CD14-positive monocyte (primary cell): ENCODE measurements around the gene DYNC1LI1. TPM values are rescaled to one million over a fixed set of nuclear protein-coding genes. Genes with fewer than 3 reads are reported as not detected.
"Not testable (repeated sequence)": the region's sequence is repeated elsewhere in the genome, so short reads cannot be mapped to it uniquely, and the experiment has no call there.

Source experiments
- DNase-seq, 3 donors: peaks; one replicate each; pipeline ENCODE4 v3.0.0-alpha.2; 2011 to 2022
- H2AFZ ChIP-seq: 2 replicates; pipeline ENCODE4 v1.6.0; 2012; ENCODE audit warnings: mild to moderate bottlenecking, low read depth, low read length, inconsistent platforms; ENCODE audit not compliant: insufficient read depth, poor library complexity, severe bottlenecking
- H3K27ac ChIP-seq, 2 donors: 1 replicate in 1 of 2; 2 replicates in 1 of 2; pipeline ENCODE4 v1.5.1; 2012 to 2013; ENCODE audit warnings: low read length in 2 of 2, control low read depth in 1 of 2, inconsistent platforms in 1 of 2, low read depth in 1 of 2, mild to moderate bottlenecking in 1 of 2
- H3K27me3 ChIP-seq, 2 donors: one replicate each; pipeline versions ENCODE4 v1.6.0 to v1.6.1; 2011 to 2013; ENCODE audit warnings: low read length in 2 of 2; ENCODE audit not compliant: control insufficient read depth in 2 of 2, insufficient read depth in 2 of 2
- H3K36me3 ChIP-seq, 2 donors: replicated peaks in 1 of 2; 1 replicate in 1 of 2; 2 replicates in 1 of 2; pipeline versions ENCODE4 v1.5.1 to v1.6.1; 2012 to 2013; ENCODE audit warnings: low read length in 2 of 2, control low read depth in 1 of 2, inconsistent platforms in 1 of 2, mild to moderate bottlenecking in 1 of 2; ENCODE audit not compliant: insufficient read depth in 2 of 2, control insufficient read depth in 1 of 2
- H3K4me1 ChIP-seq, 2 donors: 1 replicate in 1 of 2; 2 replicates in 1 of 2; pipeline versions ENCODE4 v1.5.1 to v1.6.1; 2012 to 2013; ENCODE audit warnings: low read length in 2 of 2, control low read depth in 1 of 2, inconsistent platforms in 1 of 2, mild to moderate bottlenecking in 1 of 2, moderate library complexity in 1 of 2; ENCODE audit not compliant: insufficient read depth in 2 of 2, control insufficient read depth in 1 of 2
- H3K4me2 ChIP-seq: replicated peaks from 2 replicates; pipeline ENCODE3; 2012; ENCODE audit warnings: low read length, moderate library complexity, mild to moderate bottlenecking; ENCODE audit not compliant: poor library complexity, severe bottlenecking; ENCODE audit errors: extremely low read depth
- H3K4me3 ChIP-seq, 3 experiments: fragments of 200-600 bp in 1 of 3; sonication (generic) in 1 of 3; replicated peaks in 1 of 3; 1 replicate in 2 of 3; 2 replicates in 1 of 3; pipeline ENCODE4 v1.5.1; 2011 to 2013; ENCODE audit warnings: low read length in 3 of 3, mild to moderate bottlenecking in 3 of 3, control low read depth in 2 of 3, low read depth in 2 of 3, inconsistent platforms in 1 of 3, moderate library complexity in 1 of 3
- H3K79me2 ChIP-seq: 2 replicates; pipeline ENCODE4 v1.6.0; 2012; ENCODE audit warnings: mild to moderate bottlenecking, control low read depth, inconsistent platforms, low read length, moderate library complexity; ENCODE audit not compliant: insufficient read depth
- H3K9ac ChIP-seq: 2 replicates; pipeline ENCODE4 v1.6.0; 2017; ENCODE audit warnings: low read length, mild to moderate bottlenecking; ENCODE audit not compliant: insufficient read depth, poor library complexity, severe bottlenecking
- H3K9me3 ChIP-seq, 2 donors: replicated peaks in 1 of 2; 1 replicate in 1 of 2; 2 replicates in 1 of 2; pipeline versions ENCODE4 v1.5.1 to v1.6.1; 2012 to 2013; ENCODE audit warnings: low read length in 2 of 2, control low read depth in 1 of 2; ENCODE audit not compliant: control insufficient read depth in 1 of 2, insufficient read depth in 1 of 2
- H4K20me1 ChIP-seq: 2 replicates; pipeline ENCODE4 v1.6.0; 2012; ENCODE audit warnings: mild to moderate bottlenecking, low read length, control low read depth, moderate library complexity; ENCODE audit not compliant: insufficient read depth
- H3K27ac Mint-ChIP-seq, 7 donors: one replicate each; pipeline ENCODE4 v1.8.0; 2020; ENCODE audit warnings: mild to moderate bottlenecking in 7 of 7, mixed read lengths in 7 of 7, moderate library complexity in 6 of 7, inconsistent platforms in 2 of 7
- H3K27me3 Mint-ChIP-seq, 3 donors: one replicate each; pipeline ENCODE4 v1.8.0; 2021 to 2022; ENCODE audit warnings: low read depth in 3 of 3, mild to moderate bottlenecking in 3 of 3, mixed read lengths in 3 of 3, moderate library complexity in 3 of 3, inconsistent platforms in 1 of 3
- H3K36me3 Mint-ChIP-seq, 2 donors: one replicate each; pipeline ENCODE4 v1.8.0; 2020; ENCODE audit warnings: mixed read lengths in 2 of 2, inconsistent platforms in 1 of 2, mild to moderate bottlenecking in 1 of 2
- H3K4me1 Mint-ChIP-seq: one replicate; pipeline ENCODE4 v1.8.0; 2020; ENCODE audit warnings: mild to moderate bottlenecking, mixed read lengths
- H3K4me3 Mint-ChIP-seq, 2 donors: one replicate each; pipeline ENCODE4 v1.8.0; 2020; ENCODE audit warnings: mild to moderate bottlenecking in 2 of 2, mixed read lengths in 2 of 2, moderate library complexity in 1 of 2
- H3K9me3 Mint-ChIP-seq, 7 donors: one replicate each; pipeline ENCODE4 v1.8.0; 2020 to 2022; ENCODE audit warnings: mixed read lengths in 7 of 7, mild to moderate bottlenecking in 6 of 7, moderate library complexity in 6 of 7, inconsistent platforms in 2 of 7
- WGBS: methylation state at CpG from one replicate; pipeline ENCODE4 v1.1.5; 2013; ENCODE audit warnings: missing lambda C conversion rate; ENCODE audit not compliant: insufficient coverage; 5-methylcytosine and 5-hydroxymethylcytosine counted together
- intact Hi-C, 2 donors: fragments of 100-400 bp; cut with micrococcal nuclease; formaldehyde crosslinking; loops; one replicate each; pipeline versions ENCODE4 v1.15.0 to v1.15.1; 2023
- polyA plus RNA-seq, 3 donors: library from polyadenylated mRNA; depleted of rRNA in 1 of 3; unstranded in 2 of 3; stranded (reverse) in 1 of 3; fragments of 300-500 nt in 2 of 3; fragments of >200 nt in 1 of 3; fragmentation: Illumina TruSeq in 2 of 3; gene quantifications; 1 replicate in 2 of 3; 2 replicates in 1 of 3; pipeline ENCODE4 v1.2.3, GENCODE V29; 2012 to 2021
- TF ChIP-seq, protein P1 (sequence below): fragments of 200-600 bp; IDR thresholded peaks from one replicate; pipeline ENCODE4 v1.8.0; 2022; ENCODE audit warnings: antibody characterized with exemption, mild to moderate bottlenecking

DYNC1LI1 gene
- polyA plus RNA-seq, 3 donors, result 23.5 to 50.1 (median 46.8) TPM

DNA sequence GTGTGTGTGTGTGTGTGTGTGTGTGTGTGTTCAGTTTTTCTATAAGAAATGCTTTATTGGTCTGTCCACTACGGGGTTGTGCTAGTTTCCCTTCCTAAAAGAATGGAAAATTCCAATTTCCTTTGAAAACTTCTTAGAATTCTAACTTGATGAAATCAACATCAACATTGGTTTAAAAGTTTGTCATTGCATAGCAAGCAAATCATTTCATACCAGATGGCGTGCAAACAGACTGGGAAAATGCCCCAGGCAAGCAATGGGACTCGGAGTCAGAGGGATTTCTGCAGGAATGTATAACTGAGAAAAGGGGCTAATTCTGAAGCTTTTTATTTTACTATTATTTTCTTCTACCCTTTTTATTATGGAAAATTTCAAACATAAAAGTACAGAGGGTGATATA is 13.1 kb upstream of the DYNC1LI1 start:
- H3K4me3 Mint-ChIP-seq, result no peak overlapping the region
- Histone ChIP-seq H4K20me1 (no peaks in the 10 kb centered on the region), H2AFZ (no peak overlapping the region), H3K4me3 (no peak overlapping the region), H3K27me3 (no peaks in the 10 kb centered on the region), H3K79me2 (no peaks in the 10 kb centered on the region), H3K27ac (no peak overlapping the region), H3K4me1 (peaks cover 2 to 9% of the 10 kb centered on the region in 2 donors), H3K36me3 (no peaks in the 10 kb centered on the region), H3K4me2 (no peak overlapping the region), H3K9ac (no peak overlapping the region), H3K9me3 (no peaks in the 10 kb centered on the region)
- H3K36me3 Mint-ChIP-seq, result no peaks in the 10 kb centered on the region
- intact Hi-C loops, result no loop called here
- TF ChIP-seq, protein P1, sequence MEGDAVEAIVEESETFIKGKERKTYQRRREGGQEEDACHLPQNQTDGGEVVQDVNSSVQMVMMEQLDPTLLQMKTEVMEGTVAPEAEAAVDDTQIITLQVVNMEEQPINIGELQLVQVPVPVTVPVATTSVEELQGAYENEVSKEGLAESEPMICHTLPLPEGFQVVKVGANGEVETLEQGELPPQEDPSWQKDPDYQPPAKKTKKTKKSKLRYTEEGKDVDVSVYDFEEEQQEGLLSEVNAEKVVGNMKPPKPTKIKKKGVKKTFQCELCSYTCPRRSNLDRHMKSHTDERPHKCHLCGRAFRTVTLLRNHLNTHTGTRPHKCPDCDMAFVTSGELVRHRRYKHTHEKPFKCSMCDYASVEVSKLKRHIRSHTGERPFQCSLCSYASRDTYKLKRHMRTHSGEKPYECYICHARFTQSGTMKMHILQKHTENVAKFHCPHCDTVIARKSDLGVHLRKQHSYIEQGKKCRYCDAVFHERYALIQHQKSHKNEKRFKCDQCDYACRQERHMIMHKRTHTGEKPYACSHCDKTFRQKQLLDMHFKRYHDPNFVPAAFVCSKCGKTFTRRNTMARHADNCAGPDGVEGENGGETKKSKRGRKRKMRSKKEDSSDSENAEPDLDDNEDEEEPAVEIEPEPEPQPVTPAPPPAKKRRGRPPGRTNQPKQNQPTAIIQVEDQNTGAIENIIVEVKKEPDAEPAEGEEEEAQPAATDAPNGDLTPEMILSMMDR, result no peak
- WGBS, result no CpG with 5 or more reads among the region's 3 CpGs
- peaks cover 0 to 2% (median 0%) of the 10 kb centered on the region in 3 donors for H3K27me3 Mint-ChIP-seq
- H3K4me1 Mint-ChIP-seq, result peaks cover 13% of the 10 kb centered on the region
- H3K27ac Mint-ChIP-seq, result no peak overlapping the region
- DNase-seq, result no peak
- H3K9me3 Mint-ChIP-seq, result peaks cover 0 to 5% (median 3%) of the 10 kb centered on the region in 7 donors

DNA sequence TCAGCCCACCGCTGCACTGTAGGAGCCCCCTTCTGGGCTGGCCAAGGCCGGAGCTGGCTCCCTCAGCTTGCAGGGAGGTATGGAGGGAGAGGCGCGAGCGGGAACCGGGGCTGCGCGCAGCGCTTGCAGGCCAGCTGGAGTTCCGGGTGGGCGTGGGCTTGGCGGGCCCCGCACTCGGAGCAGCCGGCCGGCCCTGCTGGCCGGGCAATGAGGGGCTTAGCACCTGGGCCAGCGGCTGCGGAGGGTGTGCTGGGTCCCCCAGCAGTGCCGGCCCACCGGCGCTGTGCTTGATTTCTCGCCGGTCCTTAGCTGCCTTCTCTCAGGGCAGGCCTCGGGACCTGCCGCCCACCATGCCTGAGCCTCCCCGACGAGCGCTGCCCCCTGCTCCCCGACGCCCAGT is 8.0 kb upstream of the DYNC1LI1 start:
- not testable (repeated sequence) for H3K79me2 ChIP-seq, H3K36me3 Mint-ChIP-seq, H3K9ac ChIP-seq, H3K4me3 Mint-ChIP-seq, H2AFZ ChIP-seq, H3K4me3 ChIP-seq, H3K36me3 ChIP-seq, H3K27ac ChIP-seq, H4K20me1 ChIP-seq, H3K27me3 ChIP-seq, H3K9me3 Mint-ChIP-seq, DNase-seq, H3K4me2 ChIP-seq, H3K27me3 Mint-ChIP-seq, H3K9me3 ChIP-seq
- 98% methylated on average over 29 of the region's 31 CpGs for WGBS
- intact Hi-C loops, result loop anchor here in 1 of 2 donors (10.0 kb wide), 3 partner anchors 64 to 174 kb away; partner anchors contain the start of gene CNOT10
- Mint-ChIP-seq H3K4me1 (peaks cover 28% of the 10 kb centered on the region), H3K27ac (peak overlapping the region in 2 of 7 donors; percentile 35 to 72)
- H3K4me1 ChIP-seq, result peaks cover 41 to 54% of the 10 kb centered on the region in 2 donors
